Hematopoietic multipotent progenitor cell treated with erythropoietin and hydrocortisone succinate and interleukin-3 and kit ligand, for 4 days (in vitro differentiated cells): Measurements from ENCODE around the gene ZNF609.
A peak's percentile ranks its signal among the peaks of the same experiment; 100 is the strongest.
"Not testable (repeated sequence)": the region's sequence is repeated elsewhere in the genome, so short reads cannot be mapped to it uniquely, and the experiment has no call there.

Experiments used
- DNase-seq: peaks from one replicate; pipeline ENCODE4 v3.0.0-alpha.2; 2015

The ZNF609 gene

GRCh38 chr15:64589435-64590084, 129.2 kb downstream of the ZNF609 start:
- DNase-seq = no peak

- not testable (repeated sequence) for DNase-seq
These were observed 132.5 kb downstream of the ZNF609 start for GRCh38 chr15:64592845-64593244.

GRCh38 chr15:64596701-64597476, 136.5 kb downstream of the ZNF609 start:
- peak; percentile 73 for DNase-seq

- no peak for DNase-seq
These were observed 137.1 kb downstream of the ZNF609 start for GRCh38 chr15:64597477-64597822.

GRCh38 chr15:64599226-64599625, 138.8 kb downstream of the ZNF609 start:
- no peak for DNase-seq

- DNase-seq = no peak
These were observed 139.3 kb downstream of the ZNF609 start for GRCh38 chr15:64599716-64600115.

- DNase-seq = no peak
These were observed 140.4 kb downstream of the ZNF609 start for GRCh38 chr15:64600794-64601193.

- no peak for DNase-seq
These were observed 143.9 kb downstream of the ZNF609 start for GRCh38 chr15:64604319-64604718.

GRCh38 chr15:64607416-64607815, 147.0 kb downstream of the ZNF609 start:
- not testable (repeated sequence) for DNase-seq

- DNase-seq = no peak
These were observed 150.0 kb downstream of the ZNF609 start for GRCh38 chr15:64610257-64610919.

GRCh38 chr15:64611085-64611725, 150.8 kb downstream of the ZNF609 start:
- DNase-seq = no peak

GRCh38 chr15:64614519-64614918, 154.1 kb downstream of the ZNF609 start:
- no peak for DNase-seq

GRCh38 chr15:64617727-64618126, 157.3 kb downstream of the ZNF609 start:
- DNase-seq = no peak

GRCh38 chr15:64618138-64618537, 157.8 kb downstream of the ZNF609 start:
- no peak for DNase-seq

- DNase-seq = no peak
These were observed 158.2 kb downstream of the ZNF609 start for GRCh38 chr15:64618540-64618939.

- DNase-seq = no peak
These were observed 159.8 kb downstream of the ZNF609 start for GRCh38 chr15:64619880-64620839.

GRCh38 chr15:64621056-64621455, 160.7 kb downstream of the ZNF609 start:
- DNase-seq = no peak

- peak; percentile 75 for DNase-seq
These were observed 162.3 kb downstream of the ZNF609 start for GRCh38 chr15:64622410-64623260.

GRCh38 chr15:64623347-64623996, 163.1 kb downstream of the ZNF609 start:
- DNase-seq = no peak

- no peak for DNase-seq
These were observed 163.9 kb downstream of the ZNF609 start for GRCh38 chr15:64624242-64624641.

GRCh38 chr15:64629063-64629462, 168.7 kb downstream of the ZNF609 start:
- DNase-seq = no peak
